ENCODE results near the gene PCBD2. TPM values are rescaled to one million over a fixed set of nuclear protein-coding genes. Genes with fewer than 3 reads are reported as not detected.

The PCBD2 gene
- polyA plus RNA-seq, 3 donors = 9.0 to 12.6 (median 9.0) TPM

- Histone ChIP-seq H3K36me3 (replicated peaks in 1 of 2; ENCODE audit: control insufficient read depth in 1 of 2, insufficient read depth in 2 of 2, low read length in 2 of 2) (peaks cover 46 to 59% of the 10 kb centered on the region in 2 donors), H4K20me1 (ENCODE audit: insufficient read depth, low read length) (no peaks in the 10 kb centered on the region), H3K9me3 (replicated peaks in 1 of 2; ENCODE audit: control insufficient read depth in 1 of 2, insufficient read depth in 1 of 2, low read length in 2 of 2) (no peaks in the 10 kb centered on the region), H3K4me3 (replicated peaks in 1 of 3; ENCODE audit: low read depth in 2 of 3, low read length in 3 of 3) (no peak overlapping the region), H3K79me2 (ENCODE audit: insufficient read depth, low read length) (no peaks in the 10 kb centered on the region), H3K27me3 (ENCODE audit: control insufficient read depth in 2 of 2, insufficient read depth in 2 of 2, low read length in 2 of 2) (no peaks in the 10 kb centered on the region), H3K4me1 (ENCODE audit: control insufficient read depth in 1 of 2, insufficient read depth in 2 of 2, low read length in 2 of 2) (no peaks in the 10 kb centered on the region), H3K4me2 (replicated peaks; ENCODE audit: extremely low read depth, low read length, poor library complexity, severe bottlenecking) (no peak overlapping the region), H3K27ac (ENCODE audit: low read depth in 1 of 2, low read length in 2 of 2) (no peak overlapping the region), H2AFZ (ENCODE audit: insufficient read depth, low read depth, low read length, poor library complexity, severe bottlenecking) (no peak overlapping the region), H3K9ac (ENCODE audit: insufficient read depth, low read length, poor library complexity, severe bottlenecking) (no peak overlapping the region)
- Mint-ChIP-seq H3K27me3 (ENCODE audit: low read depth in 3 of 3) (peaks cover 0 to 2% (median 0%) of the 10 kb centered on the region in 3 donors), H3K36me3 (peaks cover 46 to 64% of the 10 kb centered on the region in 2 donors), H3K4me1 (no peaks in the 10 kb centered on the region), H3K9me3 (no peaks in the 10 kb centered on the region), H3K27ac (peak overlapping the region in 1 of 7 donors; percentile 52), H3K4me3 (no peak overlapping the region)
- no peak for TF ChIP-seq CTCF (IDR thresholded peaks at IDR 0.05)
- intact Hi-C loops (cut with micrococcal nuclease) = no loop called here
- 98% methylated on average over 7 of the region's 12 CpGs for WGBS (ENCODE audit: insufficient coverage)
- DNase-seq = no peak
Observed at GRCh38 chr5:134964359-134965270, 59.7 kb downstream of the PCBD2 start.

GRCh38 chr5:134965271-134965825, 60.4 kb downstream of the PCBD2 start:
- peaks cover 43 to 63% of the 10 kb centered on the region in 2 donors for H3K36me3 Mint-ChIP-seq
- Histone ChIP-seq H3K27ac (ENCODE audit: low read depth in 1 of 2, low read length in 2 of 2) (no peak overlapping the region), H3K36me3 (replicated peaks in 1 of 2; ENCODE audit: control insufficient read depth in 1 of 2, insufficient read depth in 2 of 2, low read length in 2 of 2) (peaks cover 41 to 55% of the 10 kb centered on the region in 2 donors), H3K79me2 (ENCODE audit: insufficient read depth, low read length) (no peaks in the 10 kb centered on the region), H3K4me2 (replicated peaks; ENCODE audit: extremely low read depth, low read length, poor library complexity, severe bottlenecking) (no peak overlapping the region), H3K27me3 (ENCODE audit: control insufficient read depth in 2 of 2, insufficient read depth in 2 of 2, low read length in 2 of 2) (no peaks in the 10 kb centered on the region), H3K4me1 (ENCODE audit: control insufficient read depth in 1 of 2, insufficient read depth in 2 of 2, low read length in 2 of 2) (no peaks in the 10 kb centered on the region), H3K9me3 (replicated peaks in 1 of 2; ENCODE audit: control insufficient read depth in 1 of 2, insufficient read depth in 1 of 2, low read length in 2 of 2) (no peaks in the 10 kb centered on the region), H4K20me1 (ENCODE audit: insufficient read depth, low read length) (no peaks in the 10 kb centered on the region), H3K9ac (ENCODE audit: insufficient read depth, low read length, poor library complexity, severe bottlenecking) (no peak overlapping the region), H2AFZ (ENCODE audit: insufficient read depth, low read depth, low read length, poor library complexity, severe bottlenecking) (no peak overlapping the region), H3K4me3 (replicated peaks in 1 of 3; ENCODE audit: low read depth in 2 of 3, low read length in 3 of 3) (no peak overlapping the region)
- no peak overlapping the region for H3K4me3 Mint-ChIP-seq
- no peak overlapping the region for H3K27ac Mint-ChIP-seq
- 100% methylated on average over 3 of the region's 3 CpGs for WGBS (ENCODE audit: insufficient coverage)
- H3K27me3 Mint-ChIP-seq (ENCODE audit: low read depth in 3 of 3) = peaks cover 0 to 2% (median 0%) of the 10 kb centered on the region in 3 donors
- H3K9me3 Mint-ChIP-seq = no peaks in the 10 kb centered on the region
- no peaks in the 10 kb centered on the region for H3K4me1 Mint-ChIP-seq
- intact Hi-C loops (cut with micrococcal nuclease) = no loop called here
- no peak for DNase-seq
- no peak for TF ChIP-seq CTCF (IDR thresholded peaks at IDR 0.05)

Data from CD14-positive monocyte (primary cell).